ENCODE measurements around the gene ORC5.

- no peak for TF ChIP-seq CTCF (conservative IDR thresholded peaks at IDR 0.05; ENCODE audit: low read length)
- no peak for TF ChIP-seq EZH2phosphoT487 (IDR thresholded peaks at IDR 0.05; ENCODE audit: borderline replicate concordance, low read depth, low read length)
These were observed 20.6 kb upstream of the ORC5 start for GRCh38 chr7:104228442-104228841.

Data from OCI-LY7 (cell line).